ENCODE data around the gene NDUFB4. TPM values are rescaled to one million over a fixed set of nuclear protein-coding genes. Genes with fewer than 3 reads are reported as not detected.

Gene NDUFB4
- total RNA-seq, 2 donors from 2014 or later, result 145 to 187 TPM

DNA sequence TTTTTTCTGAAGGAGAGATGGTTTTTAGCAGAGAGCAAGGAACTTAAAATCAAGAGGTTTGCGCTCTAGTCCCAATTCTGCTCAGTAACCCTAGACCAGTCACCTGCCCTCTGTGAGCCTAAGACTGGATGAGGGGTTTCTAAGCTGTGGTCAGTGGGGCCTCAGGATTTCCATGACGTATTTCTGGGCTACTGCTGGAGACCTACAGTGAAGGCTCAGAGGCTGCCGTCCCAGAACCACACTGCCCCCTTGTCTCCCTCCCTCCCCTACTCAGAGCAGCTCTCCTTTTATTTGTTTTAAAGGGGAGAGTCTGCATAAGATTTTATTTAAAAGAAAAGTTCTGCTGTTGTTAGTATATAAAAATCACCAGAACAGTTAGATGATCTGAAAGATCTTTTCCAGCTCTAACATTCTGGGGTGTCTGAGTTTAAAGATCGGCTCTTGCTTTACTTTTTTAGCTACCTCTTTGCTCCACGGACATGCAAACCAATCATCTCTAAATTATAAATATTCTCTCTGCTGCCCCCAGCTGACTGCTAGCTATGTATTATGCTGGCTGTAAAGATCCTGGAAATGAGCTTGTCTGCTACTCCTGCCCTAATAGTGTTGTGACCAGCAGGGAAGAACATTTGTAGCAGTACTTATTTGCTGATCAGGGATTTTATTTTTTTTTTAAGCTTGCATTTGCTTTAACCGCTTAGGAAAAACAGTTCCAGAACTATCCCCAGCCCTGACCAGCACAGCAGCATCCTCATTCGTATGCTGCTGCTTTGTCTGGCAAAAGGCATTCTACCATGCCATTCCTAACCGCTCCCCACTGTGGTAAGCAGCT lies 28.6 kb upstream of the NDUFB4 start:
- Mint-ChIP-seq H3K27ac (no peak overlapping the region), H3K36me3 (no peaks in the 10 kb centered on the region), H3K9me3 (no peaks in the 10 kb centered on the region)
- DNase-seq (ENCODE audit: low spot score in 2 of 2) (no peak), ATAC-seq (peak in 1 of 2 donors; percentile 43)

DNA sequence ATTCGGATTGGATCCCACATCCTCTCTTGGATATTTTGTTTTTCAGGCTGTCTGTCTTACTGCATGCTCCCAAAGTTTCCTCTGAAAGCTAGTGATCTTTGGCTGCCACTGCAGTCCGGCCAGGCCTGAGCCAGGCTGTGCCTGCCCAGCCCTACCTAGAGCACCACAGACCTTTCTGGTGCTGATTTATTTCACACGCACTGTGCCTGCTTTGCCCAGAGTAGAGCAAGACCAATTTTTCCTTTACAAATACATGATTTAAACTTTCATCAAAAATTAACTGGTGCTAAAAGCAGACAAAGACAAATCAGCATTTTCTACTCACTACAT lies 28.0 kb upstream of the NDUFB4 start:
- no peak overlapping the region for H3K27ac Mint-ChIP-seq
- DNase-seq (ENCODE audit: low spot score in 2 of 2), result no peak
- H3K9me3 Mint-ChIP-seq, result no peaks in the 10 kb centered on the region
- no peak for ATAC-seq
- H3K36me3 Mint-ChIP-seq, result no peaks in the 10 kb centered on the region

DNA sequence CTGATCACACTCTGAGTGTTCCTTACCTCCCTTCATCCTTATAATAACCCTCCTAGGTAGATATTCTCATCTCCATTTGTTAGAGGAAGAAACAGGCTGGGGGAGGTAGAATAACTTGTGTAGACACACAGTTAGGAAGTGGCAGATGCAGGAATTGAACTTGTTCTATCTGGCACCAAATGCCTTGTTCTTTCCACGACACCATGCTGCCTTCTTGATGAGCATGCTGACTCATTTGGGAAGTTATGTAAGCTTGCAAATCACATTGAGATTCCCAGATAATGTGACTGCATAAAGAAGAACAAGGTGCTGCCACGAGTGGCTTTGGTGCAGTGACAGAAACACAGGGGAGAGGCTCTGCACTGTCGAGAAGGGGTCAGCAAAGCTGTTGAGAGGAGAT lies 27.5 kb upstream of the NDUFB4 start:
- no peak for DNase-seq (ENCODE audit: low spot score in 2 of 2)
- Mint-ChIP-seq H3K9me3 (no peaks in the 10 kb centered on the region), H3K36me3 (no peaks in the 10 kb centered on the region), H3K27ac (no peak overlapping the region)
- ATAC-seq, result no peak

DNA sequence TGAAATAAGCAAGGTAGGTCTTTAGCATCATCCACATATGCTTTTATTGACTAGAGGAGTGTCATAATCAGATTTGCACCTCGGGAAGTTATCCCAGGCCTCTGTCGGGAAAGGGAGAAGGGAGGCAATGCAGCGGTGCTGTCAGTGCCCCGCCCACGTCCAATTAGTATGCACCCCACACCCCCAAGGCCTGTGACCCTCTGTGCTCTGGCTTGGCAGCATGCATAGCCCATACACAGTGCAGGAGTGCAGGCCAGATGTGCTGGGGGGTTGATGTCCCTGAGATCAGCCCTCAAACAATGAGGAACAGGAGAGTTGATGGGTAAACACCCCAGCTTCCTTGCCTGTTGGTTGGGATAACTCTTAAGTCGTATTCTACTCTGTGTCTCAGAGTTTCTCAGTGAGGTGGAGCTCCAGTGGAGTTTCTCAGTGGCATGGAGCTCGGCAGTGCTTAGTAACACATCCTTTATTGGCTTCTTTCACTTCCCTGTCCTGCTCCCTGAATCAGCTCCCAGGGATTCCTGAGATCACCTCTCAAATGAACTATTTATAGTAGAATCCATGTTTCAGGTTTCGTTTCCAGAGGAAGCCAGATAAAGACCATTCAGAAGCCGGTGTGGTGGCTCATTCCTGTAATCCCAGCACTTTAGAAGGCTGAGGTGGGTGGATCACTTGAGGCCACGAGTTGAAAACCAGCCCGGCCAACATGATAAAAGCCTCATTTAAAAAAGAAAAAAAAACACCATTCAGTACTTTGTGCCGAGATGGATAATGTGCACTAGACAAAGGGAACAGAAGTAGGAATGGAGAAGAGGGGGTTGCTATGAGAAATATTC lies 26.7 kb upstream of the NDUFB4 start:
- ATAC-seq (no peak), DNase-seq (ENCODE audit: low spot score in 2 of 2) (no peak)
- H3K36me3 Mint-ChIP-seq, result peaks cover 0 to 6% of the 10 kb centered on the region in 2 donors
- no peaks in the 10 kb centered on the region for H3K9me3 Mint-ChIP-seq
- H3K27ac Mint-ChIP-seq, result no peak overlapping the region

DNA sequence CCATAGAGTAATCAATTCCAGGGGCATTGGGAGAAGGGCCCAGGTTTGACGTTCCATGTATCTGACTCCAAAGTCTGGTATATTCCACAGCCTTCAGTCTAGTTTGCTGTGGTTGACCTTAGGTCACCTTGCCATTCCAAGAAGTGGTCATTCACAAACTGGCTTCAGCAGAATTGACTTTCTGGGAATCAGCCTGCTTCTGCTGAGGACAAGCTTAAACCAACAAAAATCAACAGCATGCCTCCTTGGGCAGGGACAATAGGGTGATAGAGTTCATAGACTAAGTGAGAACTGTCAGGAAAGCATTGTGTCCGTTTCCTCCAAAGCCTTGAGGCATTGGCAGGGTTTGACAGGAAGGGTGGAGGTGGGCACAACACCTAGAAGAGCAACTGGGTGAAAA lies 24.1 kb upstream of the NDUFB4 start:
- Mint-ChIP-seq H3K9me3 (no peaks in the 10 kb centered on the region), H3K27ac (no peak overlapping the region), H3K36me3 (peaks cover 0 to 8% of the 10 kb centered on the region in 2 donors)
- ATAC-seq (no peak), DNase-seq (ENCODE audit: low spot score in 2 of 2) (no peak)

DNA sequence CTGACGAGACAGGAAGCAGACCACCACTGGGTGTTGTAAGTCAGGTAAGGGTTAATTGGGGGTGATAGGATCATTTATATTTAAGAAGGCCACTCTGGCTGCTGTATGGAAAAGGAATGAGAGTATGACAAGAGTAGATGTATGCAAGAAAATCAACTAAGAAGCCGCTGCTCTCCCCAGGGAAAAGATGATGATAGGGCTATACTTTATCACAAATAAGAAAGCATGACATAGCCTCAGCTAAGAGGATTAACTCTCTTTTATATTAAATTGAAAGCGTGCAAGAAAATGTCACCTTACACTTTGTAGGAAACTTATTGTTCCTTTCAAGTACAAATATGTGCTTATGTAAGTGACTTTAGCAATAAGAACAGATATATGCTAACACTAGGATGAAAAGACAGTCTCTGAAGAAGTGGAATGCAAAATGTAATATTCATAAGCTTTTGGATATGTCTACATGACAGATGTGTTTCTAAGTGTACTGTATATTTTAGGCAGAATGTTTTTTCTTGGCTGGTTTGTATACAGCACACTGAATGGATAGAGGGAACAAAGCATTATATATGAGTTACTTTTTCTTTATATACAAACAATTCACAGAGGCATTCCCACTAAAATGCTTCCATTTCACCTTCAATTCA lies 8.7 kb upstream of the NDUFB4 start:
- Mint-ChIP-seq H3K9me3 (no peaks in the 10 kb centered on the region), H3K27ac (no peak overlapping the region), H3K36me3 (no peaks in the 10 kb centered on the region)
- DNase-seq (ENCODE audit: low spot score in 2 of 2) (no peak), ATAC-seq (no peak)

DNA sequence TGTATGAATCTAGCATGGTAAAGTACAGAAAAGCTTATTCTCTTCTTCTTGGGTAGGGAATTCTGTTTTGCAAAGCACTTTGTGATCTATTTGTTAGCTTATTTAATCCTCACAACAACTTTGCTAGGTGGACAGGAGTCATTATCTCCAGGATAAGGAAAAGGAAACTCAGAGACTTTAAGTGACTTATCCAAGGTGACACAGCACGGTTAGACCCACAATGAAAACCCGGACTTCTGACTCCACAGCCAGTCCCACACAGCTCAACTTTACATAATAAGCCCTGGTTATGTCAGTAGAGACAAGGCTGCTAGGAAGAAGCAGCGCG lies 384 bp upstream of the NDUFB4 start:
- Mint-ChIP-seq H3K9me3 (no peaks in the 10 kb centered on the region), H3K36me3 (peaks cover 0 to 7% of the 10 kb centered on the region in 2 donors), H3K27ac (peak overlapping the region in 1 of 2 donors; percentile 97)
- no peak for ATAC-seq
- no peak for DNase-seq (ENCODE audit: low spot score in 2 of 2)

DNA sequence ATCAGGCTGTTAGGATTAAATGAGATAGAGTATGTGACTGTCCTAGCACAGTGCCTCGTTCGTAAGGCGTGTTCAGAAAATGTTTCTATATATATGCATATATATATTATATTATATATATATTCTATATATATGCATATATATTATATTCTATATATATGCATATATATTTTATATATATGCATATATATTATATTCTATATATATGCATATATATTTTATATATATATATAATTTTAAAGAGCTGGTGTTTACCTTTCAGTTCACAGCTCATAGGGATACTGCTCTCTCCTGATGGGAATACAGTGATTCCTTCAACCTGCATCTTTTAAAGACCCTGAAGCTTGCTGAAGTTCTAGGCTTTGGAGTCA lies 702 bp downstream of the NDUFB4 start:
- Mint-ChIP-seq H3K27ac (peak overlapping the region in 1 of 2 donors; percentile 97), H3K9me3 (no peaks in the 10 kb centered on the region), H3K36me3 (peaks cover 0 to 7% of the 10 kb centered on the region in 2 donors)
- no peak for ATAC-seq
- no peak for DNase-seq (ENCODE audit: low spot score in 2 of 2)

DNA sequence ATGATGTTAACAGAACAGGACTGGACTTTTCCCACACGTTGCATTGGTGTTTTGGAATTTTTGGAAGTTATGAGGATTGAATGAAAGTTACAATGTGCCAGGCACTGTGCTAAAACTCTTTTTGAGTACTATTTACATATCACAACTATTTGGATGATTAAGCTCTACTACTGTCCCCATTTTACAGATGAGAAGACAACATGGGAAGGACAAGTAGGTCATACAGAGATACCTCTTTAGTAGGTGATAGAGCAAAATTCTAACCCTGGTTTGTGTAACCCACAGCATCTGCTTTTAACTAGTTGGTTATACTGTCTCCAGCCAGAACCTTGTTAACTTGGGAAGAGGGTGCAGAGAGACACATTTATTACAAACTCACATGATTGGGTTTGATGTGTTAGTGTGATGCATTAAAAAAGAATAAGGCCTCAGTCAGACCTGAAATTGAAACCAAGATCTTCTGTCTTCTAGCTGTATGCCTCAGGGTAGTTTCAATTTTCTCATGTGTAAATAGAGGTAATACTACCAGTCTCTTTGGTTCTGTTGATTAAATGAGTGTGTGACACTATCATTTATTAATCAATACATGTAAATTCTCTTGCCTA lies 1.4 kb downstream of the NDUFB4 start:
- H3K9me3 Mint-ChIP-seq, result no peaks in the 10 kb centered on the region
- DNase-seq (ENCODE audit: low spot score in 2 of 2), result no peak
- ATAC-seq, result peak; percentile 11 to 60
- H3K27ac Mint-ChIP-seq, result peak overlapping the region in 1 of 2 donors; percentile 93
- peaks cover 2 to 9% of the 10 kb centered on the region in 2 donors for H3K36me3 Mint-ChIP-seq

DNA sequence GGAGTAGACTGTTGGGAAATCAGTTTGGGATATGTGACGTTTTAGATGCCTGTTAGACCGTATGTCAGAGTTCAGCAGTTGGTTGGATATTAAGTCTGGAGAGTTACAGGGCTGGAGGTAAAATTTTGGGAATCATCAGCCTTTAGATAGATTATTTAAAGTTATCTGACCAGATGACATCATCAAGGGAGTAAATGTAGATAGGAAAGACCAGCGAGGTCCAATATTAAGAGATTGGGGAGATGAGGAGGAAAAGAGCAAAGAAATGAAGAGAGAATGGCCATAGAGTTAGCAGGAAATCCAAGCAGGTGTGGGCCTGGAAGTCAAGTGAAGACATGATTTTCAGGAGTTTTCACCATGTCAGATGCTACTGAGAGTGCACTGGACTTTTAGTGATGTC lies 3.1 kb downstream of the NDUFB4 start:
- Mint-ChIP-seq H3K27ac (no peak overlapping the region), H3K9me3 (no peaks in the 10 kb centered on the region), H3K36me3 (peaks cover 7 to 13% of the 10 kb centered on the region in 2 donors)
- DNase-seq (ENCODE audit: low spot score in 2 of 2) (no peak), ATAC-seq (no peak)

DNA sequence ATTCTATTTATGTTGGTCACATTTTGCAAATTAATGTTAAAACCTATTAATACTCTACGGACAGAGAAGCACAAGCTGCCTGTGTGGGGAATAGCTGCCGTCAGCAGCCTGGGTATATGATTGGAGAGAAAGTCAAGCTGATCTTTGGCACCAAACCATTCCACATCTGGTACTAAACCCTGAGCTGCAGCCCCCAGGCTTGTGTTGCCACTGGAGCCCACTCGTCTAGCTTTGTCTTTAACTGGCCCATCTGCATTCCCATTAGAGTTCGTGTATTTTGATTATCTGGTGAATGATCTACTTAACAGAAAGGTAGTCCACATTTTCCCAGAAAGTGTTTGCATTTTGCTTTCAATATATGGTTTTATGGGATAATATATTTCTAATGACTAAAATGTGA lies 5.4 kb downstream of the NDUFB4 start:
- DNase-seq (ENCODE audit: low spot score in 2 of 2), result no peak
- no peak for ATAC-seq
- Mint-ChIP-seq H3K36me3 (peaks cover 7 to 13% of the 10 kb centered on the region in 2 donors), H3K9me3 (no peaks in the 10 kb centered on the region), H3K27ac (peak overlapping the region in 1 of 2 donors; percentile 52)

DNA sequence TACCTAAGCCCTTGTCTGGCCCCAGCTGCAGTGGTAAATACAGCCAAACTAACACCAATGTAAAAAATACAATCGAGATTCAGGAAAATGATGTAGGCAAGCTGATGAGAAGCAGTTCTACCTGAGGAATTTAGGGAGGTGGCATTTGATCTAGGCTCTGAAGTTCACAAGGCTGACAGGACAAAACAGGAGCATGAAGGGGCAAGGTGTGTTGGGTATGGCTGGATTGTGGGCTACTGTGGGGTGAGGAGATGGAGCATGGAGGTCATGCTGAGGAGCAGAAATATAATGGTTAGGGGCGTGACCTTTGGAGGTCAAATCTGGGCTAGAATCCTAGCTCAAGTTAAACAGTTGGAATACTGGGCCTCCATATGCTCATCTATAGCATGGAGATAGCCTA lies 6.5 kb downstream of the NDUFB4 start:
- DNase-seq (ENCODE audit: low spot score in 2 of 2) (no peak), ATAC-seq (no peak)
- no peaks in the 10 kb centered on the region for H3K9me3 Mint-ChIP-seq
- H3K36me3 Mint-ChIP-seq, result peaks cover 7% of the 10 kb centered on the region in 2 donors
- H3K27ac Mint-ChIP-seq, result no peak overlapping the region

DNA sequence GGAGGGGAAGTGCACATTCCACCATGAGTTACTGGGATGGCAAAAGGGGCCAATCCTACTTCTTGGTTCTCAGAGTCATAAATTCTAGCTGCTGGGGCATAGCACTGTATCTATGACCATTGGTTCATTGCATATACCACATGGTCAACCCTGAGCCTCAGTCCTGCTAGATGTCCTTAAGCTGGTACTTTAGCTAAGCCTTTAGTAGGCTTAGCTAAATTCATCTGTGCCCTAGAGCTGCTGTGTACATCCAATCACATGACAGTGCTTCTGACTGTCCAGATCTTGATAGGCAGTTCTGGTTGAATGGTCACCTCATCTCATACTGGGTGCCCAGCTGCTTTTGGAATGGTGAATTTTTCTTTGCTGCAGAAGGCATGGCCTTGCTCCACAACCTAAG lies 8.2 kb downstream of the NDUFB4 start:
- H3K36me3 Mint-ChIP-seq, result peaks cover 7% of the 10 kb centered on the region in 2 donors
- H3K9me3 Mint-ChIP-seq, result no peaks in the 10 kb centered on the region
- DNase-seq (ENCODE audit: low spot score in 2 of 2) (no peak), ATAC-seq (no peak)
- no peak overlapping the region for H3K27ac Mint-ChIP-seq

DNA sequence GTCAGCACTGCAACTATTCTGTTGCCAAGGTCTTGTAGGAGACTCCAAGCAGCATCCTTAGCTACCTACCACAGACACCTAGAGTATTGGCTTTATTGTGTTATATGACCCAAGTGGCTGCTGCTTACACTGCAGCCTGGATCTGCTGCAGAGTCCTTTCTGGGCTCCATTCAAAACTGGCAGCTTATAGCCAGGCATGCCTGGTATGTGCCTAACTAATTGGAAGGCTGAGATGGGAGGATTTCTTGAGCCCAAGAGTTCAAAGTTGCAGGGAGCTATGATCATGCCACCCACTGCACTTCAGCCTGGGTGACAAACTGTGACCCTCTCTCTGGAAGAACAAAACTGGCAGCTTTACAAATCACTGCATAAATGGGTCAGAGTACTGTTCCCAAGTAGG lies 8.6 kb downstream of the NDUFB4 start:
- peak in 1 of 2 donors; percentile 20 for ATAC-seq
- H3K9me3 Mint-ChIP-seq, result no peaks in the 10 kb centered on the region
- H3K36me3 Mint-ChIP-seq, result peaks cover 7% of the 10 kb centered on the region in 2 donors
- DNase-seq (ENCODE audit: low spot score in 2 of 2), result no peak
- no peak overlapping the region for H3K27ac Mint-ChIP-seq

DNA sequence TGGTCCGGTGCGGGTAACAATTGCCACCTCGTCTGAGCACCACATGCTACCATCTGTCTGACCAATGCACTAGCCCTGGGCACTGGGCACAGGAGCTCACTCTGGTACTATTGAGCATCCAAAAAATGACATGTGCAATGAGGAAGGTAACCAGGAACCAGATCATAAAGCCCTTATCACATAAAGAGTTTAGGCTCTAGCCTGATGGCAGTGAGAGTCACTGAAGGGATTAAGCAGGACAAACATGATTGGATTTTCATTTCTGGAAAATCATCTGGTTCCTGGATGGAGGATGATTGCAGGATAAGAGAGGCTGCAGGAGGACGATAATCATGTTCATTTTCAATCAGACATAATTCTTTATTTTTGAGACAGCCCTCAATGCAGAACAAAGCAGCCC lies 12.4 kb downstream of the NDUFB4 start:
- no peak for ATAC-seq
- no peaks in the 10 kb centered on the region for H3K9me3 Mint-ChIP-seq
- no peaks in the 10 kb centered on the region for H3K36me3 Mint-ChIP-seq
- DNase-seq (ENCODE audit: low spot score in 2 of 2), result no peak
- no peak overlapping the region for H3K27ac Mint-ChIP-seq

DNA sequence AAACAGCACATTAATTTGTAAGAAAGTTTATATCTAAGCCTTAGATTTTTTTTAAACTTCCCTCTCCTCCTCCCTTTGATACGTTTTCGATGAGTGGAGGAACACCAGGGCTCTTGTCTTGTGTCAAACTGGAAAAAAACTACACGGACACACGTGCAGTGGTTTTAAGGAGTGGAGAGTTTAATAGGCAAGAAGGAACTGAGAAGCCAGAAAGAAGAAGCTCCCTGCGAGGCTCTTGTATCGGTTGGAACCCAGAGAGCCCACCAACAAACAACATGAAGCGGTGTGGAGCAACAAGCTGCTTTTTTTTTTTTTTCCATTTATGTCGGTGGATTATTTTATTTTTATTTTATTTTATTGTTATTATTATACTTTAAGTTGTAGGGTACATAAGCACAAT lies 18.6 kb downstream of the NDUFB4 start:
- H3K27ac Mint-ChIP-seq, result no peak overlapping the region
- no peaks in the 10 kb centered on the region for H3K36me3 Mint-ChIP-seq
- DNase-seq (ENCODE audit: low spot score in 2 of 2), result no peak
- H3K9me3 Mint-ChIP-seq, result no peaks in the 10 kb centered on the region
- ATAC-seq, result no peak

Data from activated naive CD4-positive, alpha-beta T cell treated with anti-CD3 and anti-CD28 coated beads, Interleukin-2, amount 50 U/mL, for 72 hours (primary cell).